Measurements from ENCODE around the gene GPD2. TPM values are rescaled to one million over a fixed set of nuclear protein-coding genes. Genes with fewer than 3 reads are reported as not detected.

GPD2 gene
- total RNA-seq, 1 donor from 2014 or later, result 17.2 TPM

DNA sequence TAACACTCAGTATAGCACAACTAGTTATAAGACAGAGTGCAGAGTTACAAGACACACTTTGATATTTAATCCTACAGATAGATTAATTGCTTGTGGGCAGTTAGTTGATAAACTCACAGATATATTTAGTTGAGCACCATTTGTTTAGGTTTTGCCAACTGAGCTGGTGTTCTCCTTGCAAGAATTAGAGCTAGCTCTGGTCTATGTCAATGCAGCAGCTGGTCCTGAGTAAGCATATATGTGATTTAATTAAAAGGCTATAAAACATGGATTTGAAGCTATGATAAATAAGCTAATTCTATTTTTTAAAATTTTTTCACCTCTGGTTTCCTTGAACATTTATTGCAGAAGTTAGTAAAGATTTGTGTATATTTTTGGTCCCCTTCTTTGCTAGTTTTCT lies 35.6 kb downstream of the GPD2 start:
- Histone ChIP-seq H3K9ac (ENCODE audit: low read depth in 1 of 3, low read length in 3 of 3) (no peak overlapping the region), H3K4me3 (ENCODE audit: low read length in 3 of 3) (no peak overlapping the region), H3K36me3 (ENCODE audit: control insufficient read depth in 3 of 3, insufficient read depth in 3 of 3, low read length in 3 of 3) (peaks cover 0 to 1% (median 0%) of the 10 kb centered on the region in 3 donors), H3K4me1 (ENCODE audit: control insufficient read depth in 3 of 3, insufficient read depth in 3 of 3, low read length in 3 of 3) (peaks cover 12 to 15% (median 14%) of the 10 kb centered on the region in 3 donors), H3K27ac (ENCODE audit: low read depth, low read length) (no peak overlapping the region), H3K27me3 (ENCODE audit: control insufficient read depth in 3 of 3, insufficient read depth in 3 of 3, low read length in 3 of 3) (no peaks in the 10 kb centered on the region), H3K9me3 (ENCODE audit: control insufficient read depth in 3 of 3, low read length in 3 of 3) (no peaks in the 10 kb centered on the region)

DNA sequence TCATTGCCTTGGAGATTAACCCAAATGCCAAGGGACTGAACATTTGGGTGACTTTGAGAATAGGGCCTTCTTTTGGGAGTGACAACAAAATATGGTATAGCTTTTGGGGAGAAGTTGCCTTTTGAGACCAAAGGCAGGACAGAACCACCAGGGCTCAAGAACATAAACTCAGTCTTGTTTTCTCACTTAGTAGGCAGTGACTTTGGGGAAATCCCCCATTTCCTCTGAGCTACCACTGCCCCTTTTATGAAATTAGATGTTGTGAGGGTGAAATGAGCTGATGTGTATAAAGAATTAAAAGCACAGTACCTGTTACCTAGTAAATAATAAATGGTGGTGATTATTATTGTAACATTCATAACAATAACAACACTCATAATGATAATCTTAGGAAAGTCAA lies 36.5 kb downstream of the GPD2 start:
- Histone ChIP-seq H3K36me3 (ENCODE audit: control insufficient read depth in 3 of 3, insufficient read depth in 3 of 3, low read length in 3 of 3) (peaks cover 0 to 3% (median 0%) of the 10 kb centered on the region in 3 donors), H3K4me1 (ENCODE audit: control insufficient read depth in 3 of 3, insufficient read depth in 3 of 3, low read length in 3 of 3) (peaks cover 7 to 8% (median 8%) of the 10 kb centered on the region in 3 donors), H3K9ac (ENCODE audit: low read depth in 1 of 3, low read length in 3 of 3) (no peak overlapping the region), H3K4me3 (ENCODE audit: low read length in 3 of 3) (no peak overlapping the region), H3K27me3 (ENCODE audit: control insufficient read depth in 3 of 3, insufficient read depth in 3 of 3, low read length in 3 of 3) (no peaks in the 10 kb centered on the region), H3K27ac (ENCODE audit: low read depth, low read length) (no peak overlapping the region), H3K9me3 (ENCODE audit: control insufficient read depth in 3 of 3, low read length in 3 of 3) (no peaks in the 10 kb centered on the region)

DNA sequence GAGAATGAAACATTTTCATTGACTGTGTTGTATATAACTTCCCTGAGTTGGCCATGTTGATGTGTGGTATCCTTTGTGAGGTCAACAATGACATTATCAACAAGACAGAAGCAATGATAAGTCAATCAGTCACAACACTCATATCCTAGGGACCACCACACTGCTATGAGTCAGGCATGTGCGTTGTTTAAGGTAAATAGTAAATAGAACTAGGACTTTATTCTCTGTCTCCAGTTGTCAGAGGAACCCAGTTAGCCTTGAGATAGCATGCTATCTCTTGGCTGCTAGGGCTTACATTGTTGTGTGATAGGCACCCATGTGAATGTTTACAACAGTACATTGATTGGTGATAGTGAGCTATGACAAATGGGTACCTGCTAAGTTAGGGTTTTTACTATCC lies 37.3 kb downstream of the GPD2 start:
- H3K9me3 ChIP-seq (ENCODE audit: control insufficient read depth in 3 of 3, low read length in 3 of 3), result no peaks in the 10 kb centered on the region
- no peak overlapping the region for H3K4me3 ChIP-seq (ENCODE audit: low read length in 3 of 3)
- peaks cover under 1 to 5% (median 2%) of the 10 kb centered on the region in 3 donors for H3K4me1 ChIP-seq (ENCODE audit: control insufficient read depth in 3 of 3, insufficient read depth in 3 of 3, low read length in 3 of 3)
- no peaks in the 10 kb centered on the region for H3K27me3 ChIP-seq (ENCODE audit: control insufficient read depth in 3 of 3, insufficient read depth in 3 of 3, low read length in 3 of 3)
- no peak overlapping the region for H3K27ac ChIP-seq (ENCODE audit: low read depth, low read length)
- H3K36me3 ChIP-seq (ENCODE audit: control insufficient read depth in 3 of 3, insufficient read depth in 3 of 3, low read length in 3 of 3), result peaks cover 0 to 3% (median 0%) of the 10 kb centered on the region in 3 donors
- H3K9ac ChIP-seq (ENCODE audit: low read depth in 1 of 3, low read length in 3 of 3), result no peak overlapping the region

GRCh38 chr2:156474401-156474800 lies 38.2 kb downstream of the GPD2 start:
- Histone ChIP-seq H3K36me3 (ENCODE audit: control insufficient read depth in 3 of 3, insufficient read depth in 3 of 3, low read length in 3 of 3) (peaks cover 0 to 3% (median 0%) of the 10 kb centered on the region in 3 donors), H3K4me1 (ENCODE audit: control insufficient read depth in 3 of 3, insufficient read depth in 3 of 3, low read length in 3 of 3) (peaks cover 0 to 5% (median 2%) of the 10 kb centered on the region in 3 donors), H3K9ac (ENCODE audit: low read depth in 1 of 3, low read length in 3 of 3) (no peak overlapping the region), H3K9me3 (ENCODE audit: control insufficient read depth in 3 of 3, low read length in 3 of 3) (no peaks in the 10 kb centered on the region), H3K4me3 (ENCODE audit: low read length in 3 of 3) (no peak overlapping the region), H3K27me3 (ENCODE audit: control insufficient read depth in 3 of 3, insufficient read depth in 3 of 3, low read length in 3 of 3) (no peaks in the 10 kb centered on the region), H3K27ac (ENCODE audit: low read depth, low read length) (no peak overlapping the region)

DNA sequence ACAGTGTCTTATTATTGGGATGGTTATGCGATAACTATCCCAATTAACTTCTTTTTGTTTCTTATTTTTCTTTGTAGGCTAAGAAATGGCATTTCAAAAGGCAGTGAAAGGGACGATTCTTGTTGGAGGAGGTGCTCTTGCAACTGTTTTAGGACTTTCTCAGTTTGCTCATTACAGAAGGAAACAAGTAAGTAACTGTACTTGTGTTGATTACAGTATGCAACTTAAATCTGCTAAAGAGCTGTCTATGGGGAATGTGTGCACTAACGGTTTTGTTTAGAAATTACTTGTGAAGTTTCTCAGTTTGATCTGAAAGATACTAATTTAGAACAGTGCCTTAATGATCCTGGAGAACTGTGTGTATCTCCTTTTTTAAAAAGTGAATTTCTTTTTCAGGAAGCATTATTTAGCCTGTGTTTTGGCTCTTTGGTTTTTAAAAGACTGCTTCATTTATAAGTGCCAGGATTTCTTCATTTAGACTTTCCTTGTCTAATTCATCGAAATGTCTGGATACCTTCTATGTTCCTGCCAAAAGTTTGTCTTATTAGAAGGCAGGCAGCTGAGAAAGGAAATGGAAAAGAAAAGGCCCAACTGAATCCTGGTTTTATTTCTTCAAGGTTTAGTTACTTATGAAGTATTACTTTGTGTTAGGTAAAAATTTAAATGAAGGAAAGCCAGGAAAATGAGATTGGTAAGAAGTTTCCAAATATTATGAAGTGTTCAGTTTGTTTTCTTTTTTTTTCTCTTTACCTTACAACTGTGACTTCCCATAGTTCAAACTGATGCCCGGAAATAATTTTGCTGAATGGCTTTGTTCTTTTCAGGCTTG lies 40.1 kb downstream of the GPD2 start:
- H3K4me3 ChIP-seq (ENCODE audit: low read length in 3 of 3), result no peak overlapping the region
- H3K4me1 ChIP-seq (ENCODE audit: control insufficient read depth in 3 of 3, insufficient read depth in 3 of 3, low read length in 3 of 3), result peaks cover 0 to 5% (median 2%) of the 10 kb centered on the region in 3 donors
- H3K27ac ChIP-seq (ENCODE audit: low read depth, low read length), result peak overlapping the region; percentile 22
- H3K36me3 ChIP-seq (ENCODE audit: control insufficient read depth in 3 of 3, insufficient read depth in 3 of 3, low read length in 3 of 3), result peaks cover 0 to 3% (median 0%) of the 10 kb centered on the region in 3 donors
- H3K9me3 ChIP-seq (ENCODE audit: control insufficient read depth in 3 of 3, low read length in 3 of 3), result no peaks in the 10 kb centered on the region
- no peaks in the 10 kb centered on the region for H3K27me3 ChIP-seq (ENCODE audit: control insufficient read depth in 3 of 3, insufficient read depth in 3 of 3, low read length in 3 of 3)
- no peak overlapping the region for H3K9ac ChIP-seq (ENCODE audit: low read depth in 1 of 3, low read length in 3 of 3)

DNA sequence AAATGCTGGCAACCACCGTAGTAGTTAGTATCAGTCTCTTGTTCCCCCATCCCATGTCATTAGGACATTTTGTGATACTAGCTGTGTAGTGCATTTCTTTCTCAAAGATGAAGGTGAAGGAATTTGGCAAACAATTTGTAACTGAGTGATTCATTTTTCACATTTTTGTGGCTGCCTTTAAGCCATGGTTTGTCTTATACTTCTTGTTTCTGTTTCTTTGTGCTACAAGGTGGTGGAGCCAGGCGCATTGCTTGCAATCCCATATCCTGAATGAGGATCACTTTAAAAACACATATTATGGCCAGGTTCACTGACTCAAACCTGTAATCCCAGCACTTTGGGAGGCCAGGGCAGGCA lies 40.6 kb downstream of the GPD2 start:
- no peaks in the 10 kb centered on the region for H3K27me3 ChIP-seq (ENCODE audit: control insufficient read depth in 3 of 3, insufficient read depth in 3 of 3, low read length in 3 of 3)
- no peaks in the 10 kb centered on the region for H3K9me3 ChIP-seq (ENCODE audit: control insufficient read depth in 3 of 3, low read length in 3 of 3)
- H3K4me3 ChIP-seq (ENCODE audit: low read length in 3 of 3), result no peak overlapping the region
- peaks cover 0 to 3% (median 0%) of the 10 kb centered on the region in 3 donors for H3K36me3 ChIP-seq (ENCODE audit: control insufficient read depth in 3 of 3, insufficient read depth in 3 of 3, low read length in 3 of 3)
- H3K9ac ChIP-seq (ENCODE audit: low read depth in 1 of 3, low read length in 3 of 3), result no peak overlapping the region
- H3K4me1 ChIP-seq (ENCODE audit: control insufficient read depth in 3 of 3, insufficient read depth in 3 of 3, low read length in 3 of 3), result peaks cover 0 to 5% (median under 1%) of the 10 kb centered on the region in 3 donors
- H3K27ac ChIP-seq (ENCODE audit: low read depth, low read length), result peak overlapping the region; percentile 22

DNA sequence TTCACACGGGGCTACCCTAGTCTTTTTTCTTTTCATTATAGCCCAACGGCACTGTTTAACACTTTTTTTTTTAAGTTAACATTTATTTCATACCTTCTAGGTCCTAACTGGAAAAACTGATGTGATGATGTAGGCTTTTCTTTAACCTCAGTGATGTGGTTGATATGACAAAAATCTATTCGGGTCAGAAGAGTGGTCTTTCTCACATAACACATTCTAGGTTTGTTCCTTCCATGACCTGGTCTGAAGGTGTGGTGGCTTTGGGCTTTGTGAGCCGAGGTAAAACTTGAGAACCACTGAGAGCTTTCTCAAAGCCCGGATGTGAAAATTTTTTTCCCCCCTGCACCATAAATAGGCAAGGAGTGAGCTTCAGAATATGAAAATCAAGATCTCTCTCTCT lies 44.2 kb downstream of the GPD2 start:
- no peak overlapping the region for H3K27ac ChIP-seq (ENCODE audit: low read depth, low read length)
- H3K9me3 ChIP-seq (ENCODE audit: control insufficient read depth in 3 of 3, low read length in 3 of 3), result no peaks in the 10 kb centered on the region
- H3K4me3 ChIP-seq (ENCODE audit: low read length in 3 of 3), result no peak overlapping the region
- no peaks in the 10 kb centered on the region for H3K27me3 ChIP-seq (ENCODE audit: control insufficient read depth in 3 of 3, insufficient read depth in 3 of 3, low read length in 3 of 3)
- H3K4me1 ChIP-seq (ENCODE audit: control insufficient read depth in 3 of 3, insufficient read depth in 3 of 3, low read length in 3 of 3), result peaks cover 0 to 5% (median 0%) of the 10 kb centered on the region in 3 donors
- no peak overlapping the region for H3K9ac ChIP-seq (ENCODE audit: low read depth in 1 of 3, low read length in 3 of 3)
- peaks cover 0 to 3% (median 0%) of the 10 kb centered on the region in 3 donors for H3K36me3 ChIP-seq (ENCODE audit: control insufficient read depth in 3 of 3, insufficient read depth in 3 of 3, low read length in 3 of 3)

DNA sequence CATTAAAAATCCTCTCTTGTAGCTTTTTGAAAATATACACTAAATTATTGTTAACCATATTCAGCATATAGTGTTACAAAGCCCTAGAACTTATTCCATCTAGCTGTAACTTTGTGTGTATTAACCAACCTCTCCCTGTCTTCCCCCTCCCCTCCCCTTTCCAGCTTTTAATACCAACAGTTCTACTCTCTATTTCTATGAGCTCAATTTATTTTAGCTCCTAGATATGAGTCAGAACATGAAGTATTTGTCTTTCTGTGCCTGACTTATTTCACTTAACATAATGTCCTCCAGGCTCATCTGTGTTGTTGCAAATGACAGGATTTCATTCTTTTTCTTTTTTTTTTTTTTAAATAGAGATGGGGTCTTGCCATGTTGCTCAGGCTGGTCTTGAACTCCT lies 45.1 kb downstream of the GPD2 start:
- Histone ChIP-seq H3K27ac (ENCODE audit: low read depth, low read length) (no peak overlapping the region), H3K4me3 (ENCODE audit: low read length in 3 of 3) (no peak overlapping the region), H3K9ac (ENCODE audit: low read depth in 1 of 3, low read length in 3 of 3) (no peak overlapping the region), H3K27me3 (ENCODE audit: control insufficient read depth in 3 of 3, insufficient read depth in 3 of 3, low read length in 3 of 3) (no peaks in the 10 kb centered on the region), H3K9me3 (ENCODE audit: control insufficient read depth in 3 of 3, low read length in 3 of 3) (no peaks in the 10 kb centered on the region), H3K36me3 (ENCODE audit: control insufficient read depth in 3 of 3, insufficient read depth in 3 of 3, low read length in 3 of 3) (peaks cover 0 to 3% (median 0%) of the 10 kb centered on the region in 3 donors), H3K4me1 (ENCODE audit: control insufficient read depth in 3 of 3, insufficient read depth in 3 of 3, low read length in 3 of 3) (peaks cover 0 to 5% (median 5%) of the 10 kb centered on the region in 3 donors)

DNA sequence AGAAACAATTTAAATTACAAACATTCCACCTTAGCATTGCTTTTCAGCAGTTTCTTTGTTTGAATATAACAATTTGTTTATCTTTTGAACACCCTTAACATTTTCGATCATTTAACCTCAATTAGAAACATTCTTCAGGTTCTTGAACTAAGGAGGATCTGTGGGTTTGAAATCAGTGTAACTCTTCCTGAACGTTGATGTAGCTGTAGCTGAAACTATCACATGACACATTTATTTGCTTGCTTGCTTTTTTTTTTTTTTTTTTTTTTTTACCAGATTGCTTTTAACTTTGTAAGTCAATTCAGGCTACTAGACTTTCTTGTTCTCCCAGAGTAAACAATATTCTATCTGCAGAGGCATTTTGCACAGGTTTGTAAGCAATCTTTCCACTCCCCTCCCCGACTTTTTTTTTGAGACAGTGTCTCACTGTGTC lies 47.6 kb downstream of the GPD2 start:
- H3K27me3 ChIP-seq (ENCODE audit: control insufficient read depth in 3 of 3, insufficient read depth in 3 of 3, low read length in 3 of 3), result no peaks in the 10 kb centered on the region
- peaks cover 0 to 5% (median 0%) of the 10 kb centered on the region in 3 donors for H3K4me1 ChIP-seq (ENCODE audit: control insufficient read depth in 3 of 3, insufficient read depth in 3 of 3, low read length in 3 of 3)
- no peaks in the 10 kb centered on the region for H3K9me3 ChIP-seq (ENCODE audit: control insufficient read depth in 3 of 3, low read length in 3 of 3)
- no peaks in the 10 kb centered on the region for H3K36me3 ChIP-seq (ENCODE audit: control insufficient read depth in 3 of 3, insufficient read depth in 3 of 3, low read length in 3 of 3)
- no peak overlapping the region for H3K4me3 ChIP-seq (ENCODE audit: low read length in 3 of 3)
- no peak overlapping the region for H3K9ac ChIP-seq (ENCODE audit: low read depth in 1 of 3, low read length in 3 of 3)
- H3K27ac ChIP-seq (ENCODE audit: low read depth, low read length), result no peak overlapping the region

- Histone ChIP-seq H3K27ac (ENCODE audit: low read depth, low read length) (no peak overlapping the region), H3K9ac (ENCODE audit: low read depth in 1 of 3, low read length in 3 of 3) (no peak overlapping the region), H3K27me3 (ENCODE audit: control insufficient read depth in 3 of 3, insufficient read depth in 3 of 3, low read length in 3 of 3) (no peaks in the 10 kb centered on the region), H3K36me3 (ENCODE audit: control insufficient read depth in 3 of 3, insufficient read depth in 3 of 3, low read length in 3 of 3) (no peaks in the 10 kb centered on the region), H3K9me3 (ENCODE audit: control insufficient read depth in 3 of 3, low read length in 3 of 3) (no peaks in the 10 kb centered on the region), H3K4me1 (ENCODE audit: control insufficient read depth in 3 of 3, insufficient read depth in 3 of 3, low read length in 3 of 3) (peaks cover 0 to 6% (median 0%) of the 10 kb centered on the region in 3 donors), H3K4me3 (ENCODE audit: low read length in 3 of 3) (no peak overlapping the region)
Observed at GRCh38 chr2:156486147-156486546, 50.0 kb downstream of the GPD2 start.

Data from skeletal muscle tissue (tissue), 4 donors.